RWPE2 (cell line): Measurements from ENCODE around the gene GOLGA8N.
"Not testable (repeated sequence)": the region's sequence is repeated elsewhere in the genome, so short reads cannot be mapped to it uniquely, and the experiment has no call there.

ENCODE experiments used
- ATAC-seq: fragments of 200-7000 bp; cut with Tn5 transposase; 3 replicates; pipeline ENCODE4 v1.9.1; 2021; ENCODE audit warnings: low read depth
- DNase-seq: peaks from one replicate; pipeline ENCODE4 v3.0.0-alpha.2; 2020; ENCODE audit warnings: low spot score
- H3K27ac ChIP-seq: fragments of 450-650 bp; 2 replicates; pipeline ENCODE4 v1.5.1; 2017; ENCODE audit warnings: mild to moderate bottlenecking; ENCODE audit not compliant: poor library complexity, severe bottlenecking
- H3K27me3 ChIP-seq: fragments of 250-450 bp; sonication (Bioruptor Pico); 2 replicates; pipeline ENCODE4 v1.5.1; 2021; ENCODE audit warnings: mild to moderate bottlenecking, moderate library complexity; ENCODE audit not compliant: insufficient read depth, poor library complexity, severe bottlenecking
- H3K36me3 ChIP-seq: fragments of 250-450 bp; sonication (Bioruptor Pico); 2 replicates; pipeline ENCODE4 v1.5.1; 2020; ENCODE audit warnings: low read depth, mild to moderate bottlenecking, moderate library complexity
- H3K4me1 ChIP-seq: fragments of 250-450 bp; sonication (Bioruptor Pico); 2 replicates; pipeline ENCODE4 v1.5.1; 2021; ENCODE audit warnings: mild to moderate bottlenecking, moderate library complexity; ENCODE audit not compliant: insufficient read depth, poor library complexity, severe bottlenecking
- H3K4me3 ChIP-seq: fragments of 250-450 bp; sonication (Bioruptor Pico); 2 replicates; pipeline ENCODE4 v1.5.1; 2021; ENCODE audit warnings: mild to moderate bottlenecking, moderate library complexity; ENCODE audit not compliant: severe bottlenecking
- H3K9me3 ChIP-seq: fragments of 250-450 bp; sonication (Bioruptor Pico); 2 replicates; pipeline ENCODE4 v1.5.1; 2021; ENCODE audit warnings: mild to moderate bottlenecking, moderate library complexity; ENCODE audit not compliant: severe bottlenecking

The GOLGA8N gene

DNA sequence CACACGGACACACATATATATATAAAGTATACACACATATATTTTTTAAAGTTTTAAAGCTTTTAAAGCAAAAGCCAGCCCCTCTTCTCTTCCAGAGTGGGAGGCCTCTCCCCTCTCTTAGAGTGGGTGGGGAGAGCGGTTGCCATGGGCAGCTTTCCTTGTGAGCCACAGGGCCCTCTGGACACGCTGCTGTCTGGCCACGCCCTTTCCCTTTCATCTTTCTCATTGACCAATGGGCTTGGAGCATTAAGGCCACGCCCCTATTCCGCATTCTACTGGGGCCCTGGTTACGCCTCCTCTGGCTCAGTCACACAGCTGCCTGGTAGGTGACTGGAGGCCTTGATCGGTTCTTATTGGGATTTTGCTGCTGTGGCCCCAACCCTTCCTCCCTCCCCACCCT is at the start of gene GOLGA8N:
Gene GOLGA8N (plus strand): TSS at position 306 of the 400 bp plus-strand sequence.
- not testable (repeated sequence) for H3K36me3 ChIP-seq, ATAC-seq, DNase-seq, H3K27me3 ChIP-seq, H3K4me3 ChIP-seq, H3K27ac ChIP-seq, H3K9me3 ChIP-seq, H3K4me1 ChIP-seq

DNA sequence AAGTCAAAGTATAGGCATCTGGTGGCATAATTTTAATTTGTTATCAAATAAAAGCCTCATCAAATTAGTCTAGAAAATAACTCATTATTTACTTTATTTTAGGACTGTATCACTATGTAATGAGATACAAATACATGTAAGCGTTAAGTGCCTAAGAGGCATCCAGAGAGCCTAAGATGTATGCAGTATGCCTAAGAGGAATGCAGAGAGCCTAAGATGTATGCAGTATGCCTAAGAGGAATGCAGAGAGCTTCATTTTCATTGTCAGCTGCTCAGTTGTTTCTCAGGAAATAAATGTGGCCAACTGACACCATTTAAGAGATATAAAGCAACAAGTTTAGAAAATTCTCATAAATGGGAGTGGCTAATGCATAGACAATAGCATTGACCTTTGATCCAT is 49.8 kb upstream of the GOLGA8N start:
- H3K4me3 ChIP-seq, H3K27ac ChIP-seq, H3K36me3 ChIP-seq, ATAC-seq, H3K27me3 ChIP-seq, DNase-seq, H3K4me1 ChIP-seq, H3K9me3 ChIP-seq: not testable (repeated sequence)

DNA sequence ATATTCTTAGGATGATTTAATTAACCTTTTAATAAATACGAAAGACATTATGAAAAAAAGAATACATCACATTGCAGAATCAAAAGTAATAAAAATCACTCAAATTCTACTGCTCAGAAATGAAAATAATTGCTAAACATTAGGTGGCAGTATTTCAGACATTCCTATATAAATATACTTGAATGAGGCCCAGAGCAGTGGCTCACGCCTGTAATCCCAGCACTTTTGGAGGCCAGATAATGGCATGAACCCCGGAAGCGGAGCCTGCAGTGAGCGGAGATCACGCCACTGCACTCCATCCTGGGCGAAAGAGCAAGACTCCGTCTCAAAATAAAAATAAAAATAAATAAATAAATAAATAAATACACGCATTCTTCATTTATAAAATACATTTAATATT is 48.1 kb upstream of the GOLGA8N start:
- H3K9me3 ChIP-seq, H3K4me3 ChIP-seq, H3K4me1 ChIP-seq, H3K36me3 ChIP-seq, H3K27ac ChIP-seq, H3K27me3 ChIP-seq, DNase-seq: not testable (repeated sequence)
- ATAC-seq: peak; percentile 74

DNA sequence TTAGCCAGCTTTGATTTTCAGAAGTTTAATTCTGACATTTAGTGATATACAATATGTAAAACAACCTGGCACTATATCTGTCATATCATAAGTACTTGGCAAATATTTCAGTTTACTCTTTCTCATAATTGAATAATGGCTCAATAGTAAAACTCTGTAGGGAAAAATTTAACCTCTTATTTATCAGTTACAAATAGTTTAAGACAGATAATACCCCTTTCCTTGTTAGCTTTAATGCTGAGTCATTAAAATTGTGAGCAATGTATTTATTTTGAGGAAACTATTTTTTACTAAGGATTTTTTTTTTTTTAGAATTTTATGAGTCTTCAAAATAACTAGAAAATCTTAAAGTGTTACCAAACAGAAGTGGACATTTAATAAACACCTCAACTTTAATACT is 38.7 kb upstream of the GOLGA8N start:
- H3K36me3 ChIP-seq, H3K4me3 ChIP-seq, H3K4me1 ChIP-seq, DNase-seq, ATAC-seq, H3K9me3 ChIP-seq, H3K27me3 ChIP-seq, H3K27ac ChIP-seq: not testable (repeated sequence)

DNA sequence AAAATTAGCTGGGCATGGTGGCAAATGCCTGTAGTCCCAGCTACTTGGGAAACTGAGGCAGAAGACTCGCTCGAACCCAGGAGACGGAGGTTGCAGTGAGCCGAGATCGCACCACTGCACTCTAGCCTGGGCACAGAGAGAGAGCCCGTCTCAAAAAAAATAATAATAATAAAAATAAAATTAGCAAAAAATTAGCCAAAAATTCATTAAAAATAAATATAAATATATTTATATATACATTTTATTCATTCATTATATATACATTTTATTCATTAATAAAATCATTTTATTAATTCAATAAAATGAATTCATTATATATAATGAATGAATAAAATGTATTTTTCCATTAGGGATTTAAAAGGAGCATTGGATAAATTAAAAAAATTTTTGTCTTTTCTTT is 31.1 kb upstream of the GOLGA8N start:
- not testable (repeated sequence) for H3K4me3 ChIP-seq, H3K36me3 ChIP-seq, H3K4me1 ChIP-seq, H3K27ac ChIP-seq, DNase-seq, H3K9me3 ChIP-seq, ATAC-seq, H3K27me3 ChIP-seq

DNA sequence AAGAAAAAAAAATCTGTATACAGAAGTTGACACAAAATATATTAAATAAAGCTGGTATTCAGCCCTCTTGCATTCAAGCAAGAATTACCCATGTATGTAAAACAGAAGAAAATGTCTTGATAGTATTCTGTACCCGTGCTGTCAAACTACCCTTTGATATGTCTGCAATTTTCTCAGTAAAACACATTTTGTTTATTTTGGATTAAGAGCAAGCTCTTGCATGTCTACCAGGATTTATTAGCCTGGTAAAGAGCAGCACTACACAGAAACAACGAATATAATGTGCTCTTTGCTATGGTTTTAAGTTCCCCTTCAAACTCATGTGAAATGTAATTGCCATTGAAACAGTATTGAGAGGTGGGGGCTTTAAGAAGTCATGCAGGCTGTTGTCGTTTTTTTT is 24.3 kb upstream of the GOLGA8N start:
- not testable (repeated sequence) for H3K4me3 ChIP-seq, H3K36me3 ChIP-seq, H3K4me1 ChIP-seq, H3K27ac ChIP-seq, DNase-seq, H3K9me3 ChIP-seq, H3K27me3 ChIP-seq
- 0 out of 3 replicates have a peak, but pooled peaks have one; percentile 21 for ATAC-seq

DNA sequence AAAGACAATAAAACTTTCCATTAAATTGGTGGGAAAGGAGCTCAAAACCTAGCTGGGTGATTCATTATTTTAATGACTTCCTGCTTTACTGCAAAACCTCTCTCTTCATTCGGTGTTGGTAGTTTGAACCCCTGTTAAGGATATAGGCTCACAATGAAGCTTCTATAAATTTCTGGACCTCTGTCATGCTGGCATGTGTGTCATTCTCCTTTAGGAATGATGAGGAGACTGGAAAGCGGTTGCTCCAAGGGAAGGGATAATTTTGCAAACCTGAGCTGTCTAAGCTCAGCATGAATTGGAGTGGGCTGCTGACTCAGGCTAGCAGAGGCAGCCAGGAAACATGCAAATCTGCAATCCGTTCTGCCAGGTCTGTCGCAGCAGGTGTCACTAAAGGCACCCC is 14.8 kb upstream of the GOLGA8N start:
- H3K4me3 ChIP-seq, H3K36me3 ChIP-seq, DNase-seq, H3K9me3 ChIP-seq, H3K27me3 ChIP-seq, H3K27ac ChIP-seq, ATAC-seq, H3K4me1 ChIP-seq: not testable (repeated sequence)

DNA sequence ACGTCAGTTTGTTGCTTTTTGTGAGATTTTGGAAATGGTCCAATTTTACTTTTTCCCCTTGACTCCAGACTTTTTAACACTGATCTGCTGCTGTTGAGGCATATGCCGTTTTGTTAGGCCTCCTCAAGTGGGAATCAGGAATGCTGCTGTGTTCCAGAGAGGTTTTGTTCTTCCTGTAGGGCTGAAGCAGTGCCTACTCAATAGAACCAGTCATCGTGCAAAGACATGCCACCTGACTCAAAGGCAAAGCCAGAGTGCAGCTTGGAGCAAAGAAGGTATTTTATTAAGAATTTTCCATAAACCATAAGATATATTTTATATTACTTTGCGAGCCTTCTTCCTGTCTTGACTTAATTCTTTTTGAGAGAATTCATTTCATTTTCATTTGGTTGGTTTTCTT is 7.4 kb upstream of the GOLGA8N start:
- H3K4me3 ChIP-seq, H3K4me1 ChIP-seq, H3K27me3 ChIP-seq, H3K9me3 ChIP-seq, DNase-seq, H3K36me3 ChIP-seq, H3K27ac ChIP-seq, ATAC-seq: not testable (repeated sequence)

DNA sequence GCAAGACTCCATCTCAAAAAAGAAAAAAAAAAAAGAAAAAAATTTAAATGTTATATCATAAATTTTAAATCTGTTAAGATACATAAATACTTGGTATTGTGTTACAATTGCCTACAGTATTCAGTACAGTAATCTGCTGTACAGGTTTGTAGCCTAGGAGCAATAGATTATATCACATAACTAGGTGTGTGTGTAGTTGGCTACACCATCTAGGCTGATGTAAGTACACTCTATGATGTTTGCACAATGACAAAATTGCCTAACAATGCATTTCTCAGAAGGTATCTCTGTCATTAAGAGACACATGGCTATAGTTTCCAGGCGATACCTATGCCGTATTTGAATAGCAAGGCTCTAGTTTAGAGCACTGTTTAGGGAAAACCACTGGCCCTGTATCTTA is 16.3 kb downstream of the GOLGA8N start:
- DNase-seq, H3K27ac ChIP-seq, ATAC-seq, H3K4me3 ChIP-seq, H3K9me3 ChIP-seq, H3K4me1 ChIP-seq, H3K36me3 ChIP-seq, H3K27me3 ChIP-seq: not testable (repeated sequence)
